GM19099 (cell line): ENCODE measurements around the gene HASPIN.

Experiments used
- POLR2A ChIP-seq: IDR thresholded peaks from 3 replicates; pipeline ENCODE4 v1.6.1; 2011; ENCODE audit warnings: low read depth; ENCODE audit not compliant: insufficient read length; ENCODE audit errors: extremely low read depth

The HASPIN gene

DNA sequence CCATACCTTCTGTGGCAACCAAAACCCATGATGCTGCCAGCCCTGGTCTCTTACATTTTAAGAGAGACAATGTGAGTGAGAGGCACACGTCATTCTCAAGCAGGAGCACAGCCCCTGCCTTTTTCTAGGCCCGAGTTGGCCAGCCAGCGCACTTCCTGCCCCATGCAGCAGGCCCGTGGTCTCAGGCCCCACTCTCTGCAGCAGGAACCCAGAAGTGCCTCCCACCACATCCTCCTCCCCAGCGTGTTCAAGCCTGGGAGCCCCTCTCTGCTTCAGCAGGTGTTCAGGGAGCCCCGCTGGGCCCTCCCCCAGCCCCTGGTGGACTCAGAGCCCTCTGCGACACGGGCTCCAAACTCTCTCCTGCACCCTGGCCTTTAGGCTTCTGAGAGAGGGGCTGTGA, 46.8 kb downstream of the HASPIN start:
- TF ChIP-seq POLR2A = no peak

DNA sequence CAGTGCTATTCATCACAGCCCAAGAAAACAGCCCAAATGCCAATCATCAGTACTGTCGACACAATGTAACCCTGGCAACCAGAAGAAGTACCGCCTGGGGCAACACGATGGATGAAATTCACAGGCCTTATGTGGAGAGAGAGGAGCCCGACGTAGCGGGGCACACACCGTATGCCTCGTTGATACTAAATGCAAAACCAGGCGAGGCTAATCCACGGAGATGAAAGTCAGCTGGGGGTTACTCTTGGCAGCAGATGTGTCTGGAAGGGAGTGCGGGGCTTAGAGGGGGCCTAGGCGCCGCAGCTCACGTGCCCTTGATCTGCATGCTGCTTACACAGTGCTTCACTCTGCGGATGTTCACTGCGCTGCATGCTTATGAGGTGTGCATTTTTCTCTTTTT, 47.4 kb downstream of the HASPIN start:
- TF ChIP-seq POLR2A = no peak

DNA sequence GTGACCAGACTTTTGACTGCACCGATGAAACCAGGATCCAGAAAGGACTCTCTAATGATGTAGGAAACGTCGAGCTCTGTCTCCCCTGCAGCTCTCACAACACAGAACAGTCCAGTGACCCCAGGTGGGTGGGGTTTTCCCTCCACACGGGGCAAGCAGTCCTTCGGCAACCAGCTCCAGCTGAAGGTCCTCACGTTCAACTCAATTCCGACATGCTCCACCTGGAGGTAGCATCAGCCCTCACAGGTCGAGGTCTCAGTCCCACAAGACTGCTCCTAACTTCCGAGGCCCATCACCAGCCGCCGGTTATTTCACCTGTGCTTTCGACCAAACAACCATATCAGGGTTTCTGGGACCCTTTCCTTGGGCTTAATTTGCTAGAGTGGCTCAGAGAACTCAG, 49.1 kb downstream of the HASPIN start:
- no peak for TF ChIP-seq POLR2A

DNA sequence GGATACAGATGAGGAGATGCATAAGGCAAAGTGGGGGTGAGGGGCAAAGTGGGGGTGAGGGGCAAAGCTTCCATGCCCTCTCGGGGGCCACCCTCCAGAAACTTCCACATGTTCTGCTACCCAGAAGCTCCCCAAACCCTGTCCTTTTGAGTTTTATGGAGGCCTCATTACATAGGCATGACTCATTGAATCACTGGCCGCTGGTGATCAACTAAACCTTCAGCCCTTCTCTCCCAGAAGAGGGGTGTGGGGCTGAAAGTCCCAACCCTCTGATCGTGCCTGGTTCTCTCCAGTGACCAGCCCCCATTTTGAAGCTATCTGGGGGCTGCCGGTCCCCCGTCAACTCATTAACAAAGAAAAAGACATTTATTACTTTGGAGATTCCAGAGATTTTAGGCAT, 49.8 kb downstream of the HASPIN start:
- no peak for TF ChIP-seq POLR2A

DNA sequence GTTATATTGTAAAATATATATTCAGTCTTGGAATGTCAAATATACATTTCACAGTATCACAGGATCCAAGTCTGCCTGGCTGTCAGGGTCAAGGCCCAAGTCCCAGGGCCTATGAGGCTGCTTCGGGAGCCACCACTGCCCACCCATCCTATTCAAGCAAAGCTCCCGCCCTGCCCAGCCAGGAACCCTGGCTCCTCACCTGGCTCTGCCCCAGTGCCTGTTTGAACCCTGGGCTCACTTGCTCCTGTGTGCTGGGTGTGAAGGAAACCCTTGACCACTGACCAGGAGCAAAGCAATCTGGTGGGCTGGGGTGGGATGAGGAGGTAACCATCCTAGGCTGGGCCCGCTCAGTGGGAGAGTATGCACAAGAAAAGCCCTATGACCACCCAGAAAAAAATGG, 50.3 kb downstream of the HASPIN start:
- TF ChIP-seq POLR2A = no peak
